HepG2 (cell line): ENCODE measurements around the gene UPK1A. TPM values are rescaled to one million over a fixed set of nuclear protein-coding genes. Genes with fewer than 3 reads are reported as not detected.

Experiments
- ATAC-seq: fragments of 200-7000 bp; cut with Tn5 transposase; 3 replicates; pipeline ENCODE4 v1.9.1; 2020; ENCODE audit warnings: mild to moderate bottlenecking, moderate library complexity
- BruUV-seq: library from RNA; stranded (reverse); fragments of 400-500 nt; replicated peaks from 2 replicates; lab custom pipeline; 2021; lab: Mats Ljungman, UMichigan
- CTCF ChIA-PET: fragments of 300-600 bp; formaldehyde crosslinking; extraction: SDS; loops from one replicate; lab custom pipeline; 2021; ENCODE audit warnings: low total read pairs, inconsistent platforms, low intra/inter-chr PET ratio; lab: Yijun Ruan, JAX
- POLR2A ChIA-PET: fragments of 350-600 bp; sonication (Branson Sonifier 250); formaldehyde crosslinking; loops from one replicate; lab custom pipeline; 2020; ENCODE audit warnings: antibody characterized with exemption, inconsistent platforms; lab: Yijun Ruan, JAX
- DNase-seq: peaks from one replicate; pipeline ENCODE4 v3.0.0-alpha.2; 2015; ENCODE audit warnings: low spot score
- FAIRE-seq: peaks from 3 replicates; lab custom pipeline; 2011; peaks lifted over from hg19 to GRCh38; lab: Jason Lieb, UNC
- H2AFZ ChIP-seq: one replicate; pipeline ENCODE4 v1.6.1; 2011; ENCODE audit warnings: low read length, inconsistent platforms
- H3K27ac ChIP-seq: fragments of 300-600 bp; 3 replicates; pipeline ENCODE4 v1.8.0; 2011; ENCODE audit warnings: mixed run types, mild to moderate bottlenecking, mixed read lengths, low read length, inconsistent platforms; ENCODE audit not compliant: insufficient read depth; ENCODE audit errors: extremely low read length
- H3K27me3 ChIP-seq, 2 experiments: fragments of 200-600 bp in 1 of 2; 2 replicates in 1 of 2; 3 replicates in 1 of 2; pipeline versions ENCODE4 v1.6.0 to v1.8.0; 2011; ENCODE audit warnings: low read length in 2 of 2, mild to moderate bottlenecking in 2 of 2, moderate library complexity in 2 of 2, inconsistent platforms in 1 of 2; ENCODE audit not compliant: insufficient read depth in 2 of 2, control insufficient read depth in 1 of 2
- H3K36me3 ChIP-seq, 2 experiments: fragments of 200-600 bp in 1 of 2; replicated peaks in 1 of 2; 2 replicates in 1 of 2; 3 replicates in 1 of 2; pipeline versions ENCODE4 v1.5.1 to v1.8.0; 2011; ENCODE audit warnings: low read length in 2 of 2, inconsistent platforms in 1 of 2; ENCODE audit not compliant: insufficient read depth in 2 of 2, control insufficient read depth in 1 of 2
- H3K4me1 ChIP-seq: 2 replicates; pipeline ENCODE4 v1.5.1; 2012; ENCODE audit warnings: low read length, inconsistent platforms; ENCODE audit not compliant: insufficient read depth
- H3K4me2 ChIP-seq: 2 replicates; pipeline ENCODE4 v1.6.0; 2011; ENCODE audit warnings: low read depth, low read length, inconsistent platforms
- H3K4me3 ChIP-seq, 3 experiments: fragments of 200-600 bp in 1 of 3; sonication (generic), shearing (Covaris generic) in 1 of 3; replicated peaks in 1 of 3; 2 replicates each; pipeline ENCODE4 v1.5.1; 2011 to 2016; ENCODE audit warnings: low read length in 3 of 3, inconsistent platforms in 2 of 3, low read depth in 2 of 3, mild to moderate bottlenecking in 2 of 3, control low read depth in 1 of 3, mixed read lengths in 1 of 3; ENCODE audit not compliant: insufficient read depth in 1 of 3
- H3K79me2 ChIP-seq: one replicate; pipeline ENCODE4 v1.6.1; 2011; ENCODE audit warnings: low read length, inconsistent platforms; ENCODE audit not compliant: insufficient read depth
- H3K9ac ChIP-seq: 2 replicates; pipeline ENCODE4 v1.6.0; 2011; ENCODE audit warnings: mild to moderate bottlenecking, low read depth, low read length, inconsistent platforms; ENCODE audit not compliant: insufficient read depth
- H3K9me3 ChIP-seq: 2 replicates; pipeline ENCODE4 v1.5.1; 2012; ENCODE audit warnings: mild to moderate bottlenecking, low read length
- H4K20me1 ChIP-seq: 2 replicates; pipeline ENCODE4 v1.6.0; 2011; ENCODE audit warnings: inconsistent platforms, mild to moderate bottlenecking, low read length, moderate library complexity; ENCODE audit not compliant: insufficient read depth
- REPIN1 ChIP-seq: sonication (generic); formaldehyde crosslinking; IDR thresholded peaks from 2 replicates; pipeline ENCODE4 v1.8.0; 2022; ENCODE audit warnings: missing genetic modification reagents, low read depth, mild to moderate bottlenecking, borderline replicate concordance
- YEATS2 ChIP-seq: sonication (generic); formaldehyde crosslinking; IDR thresholded peaks from 2 replicates; pipeline ENCODE4 v1.4.0; 2020; ENCODE audit warnings: missing genetic modification reagents, borderline replicate concordance
- ZNF317 ChIP-seq: sonication (generic); formaldehyde crosslinking; IDR thresholded peaks from 2 replicates; pipeline ENCODE4 v1.5.0; 2020; ENCODE audit warnings: mild to moderate bottlenecking, missing genetic modification reagents
- ZNF343 ChIP-seq: sonication (generic); formaldehyde crosslinking; IDR thresholded peaks from 2 replicates; pipeline ENCODE4 v1.4.0; 2020; ENCODE audit warnings: mild to moderate bottlenecking, missing genetic modification reagents
- ZNF512B ChIP-seq: sonication (generic); formaldehyde crosslinking; IDR thresholded peaks from 2 replicates; pipeline ENCODE4 v1.5.1; 2020; ENCODE audit warnings: missing genetic modification reagents, mild to moderate bottlenecking, borderline replicate concordance
- ZNF770 ChIP-seq: sonication (generic); formaldehyde crosslinking; IDR thresholded peaks from 2 replicates; pipeline ENCODE4 v1.5.0; 2020; ENCODE audit warnings: mild to moderate bottlenecking, missing genetic modification reagents
- ZNF841 ChIP-seq: sonication (generic); formaldehyde crosslinking; IDR thresholded peaks from 2 replicates; pipeline ENCODE4 v1.8.1; 2023; ENCODE audit warnings: missing genetic modification reagents, borderline replicate concordance
- WGBS: methylation state at CpG from one replicate; pipeline ENCODE4 v1.1.6; 2017; ENCODE audit warnings: low lambda C conversion rate; 5-methylcytosine and 5-hydroxymethylcytosine counted together
- in situ Hi-C: cut with HindIII; loops from 2 replicates; pipeline ENCODE4 v1.10.0; 2017; ENCODE audit warnings: low pct_unique_long_range_greater_than_20kb; ENCODE audit not compliant: extremely low pct_ligation_motif_present
- intact Hi-C: fragments of 100-400 bp; cut with micrococcal nuclease; formaldehyde crosslinking; loops from one replicate; pipeline ENCODE4 v1.10.0; 2022; ENCODE audit not compliant: unreplicated experiment
- polyA plus RNA-seq, 8 experiments: library from polyadenylated mRNA; depleted of rRNA in 3 of 8; stranded (reverse) in 7 of 8; unstranded in 1 of 8; fragments of >200 nt; fragmentation: Illumina TruSeq in 4 of 8; extraction: Trizol in 4 of 8; gene quantifications; 2 replicates each; pipeline versions ENCODE4 v1.2.1 to v1.2.3, GENCODE V29; 2011 to 2016; ENCODE audit warnings: low read depth in 4 of 8, missing spikeins in 1 of 8, mixed read lengths in 1 of 8; ENCODE audit not compliant: insufficient read depth in 1 of 8
- total RNA-seq, 5 experiments: library from RNA; depleted of rRNA; stranded (reverse); fragments of >200 nt; fragmentation: Illumina TruSeq; extraction: Trizol; gene quantifications; 2 replicates each; pipeline ENCODE4 v1.2.3, GENCODE V29; 2016; ENCODE audit warnings: low read depth in 1 of 5

UPK1A gene
- total and polyA plus RNA-seq, 2 of the 13 experiments (the other 11 are each of a cell fraction or from before 2014, with no cell fraction given), result 2.9 TPM; not detected in 1

GRCh38 chr19:35669974-35670373, 3.7 kb downstream of the UPK1A start (continued):
- no peak for TF ChIP-seq YEATS2 (CRISPR knock-in tag)

- WGBS, result 64% methylated on average over 1 of the region's 1 CpG
- H3K9me3 ChIP-seq, result no peaks in the 10 kb centered on the region
- H3K9ac ChIP-seq, result no peak overlapping the region
- FAIRE-seq (no peak), DNase-seq (no peak), ATAC-seq (no peak)
- H3K79me2 ChIP-seq, result no peaks in the 10 kb centered on the region
- H3K4me1 ChIP-seq, result peaks cover 41% of the 10 kb centered on the region
- intact Hi-C loops, result no loop called here
- BruUV-seq, result no TSS peak
- H2AFZ ChIP-seq, result no peak overlapping the region
- no peaks in the 10 kb centered on the region for H3K36me3 ChIP-seq
- H4K20me1 ChIP-seq, result no peaks in the 10 kb centered on the region
- in situ Hi-C loops, result no loop called here
- POLR2A ChIA-PET, result no interaction called here
- H3K4me3 ChIP-seq, result no peak overlapping the region
- H3K27ac ChIP-seq, result no peak overlapping the region
- TF ChIP-seq REPIN1 (CRISPR knock-in tag), result no peak
- no peak for TF ChIP-seq ZNF343 (CRISPR knock-in tag)
- no peak for TF ChIP-seq ZNF512B (CRISPR knock-in tag)
- peak; percentile 78; the same call in 1 of the 2 replicates for TF ChIP-seq ZNF770
- no peak for TF ChIP-seq ZNF841 (CRISPR knock-in tag)
- TF ChIP-seq ZNF317 (CRISPR knock-in tag), result no peak
- no peak overlapping the region for H3K4me2 ChIP-seq
- H3K27me3 ChIP-seq, result 0 out of 5 replicates have a peak, but pooled peaks cover 0 to 4% of the 10 kb centered on the region in 2 experiments
- CTCF ChIA-PET, result no interaction called here
Measured at GRCh38 chr19:35670686-35671085, 4.4 kb downstream of the UPK1A start.
